ENCODE measurements around the gene STRN3.
A peak's percentile ranks its signal among the peaks of the same experiment; 100 is the strongest.
"Not testable (repeated sequence)": the region's sequence is repeated elsewhere in the genome, so short reads cannot be mapped to it uniquely, and the experiment has no call there.

STRN3 gene

DNA sequence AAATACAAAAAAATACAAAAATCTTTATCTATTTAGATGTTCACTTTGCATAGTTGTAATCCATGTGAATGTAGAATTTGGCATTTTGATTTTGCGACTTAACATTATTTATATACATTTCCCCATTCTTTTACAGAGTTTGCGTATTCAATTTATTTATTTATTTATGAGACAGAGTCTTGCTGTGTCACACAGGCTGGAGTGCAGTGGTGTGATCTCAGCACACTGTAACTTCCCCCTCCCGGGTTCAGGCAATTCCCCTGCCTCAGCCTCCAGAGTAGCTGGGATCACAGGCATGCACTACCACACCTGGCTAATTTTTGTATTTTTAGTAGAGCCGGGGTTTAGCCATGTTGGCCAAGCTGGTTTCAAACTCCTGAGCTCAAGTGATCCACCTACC is 25.3 kb upstream of the STRN3 start:
- DNase-seq (ENCODE audit: low spot score in 2 of 2) (no peak), ATAC-seq (replicated peaks; ENCODE audit: extremely low read depth, poor library complexity, severe bottlenecking) (no peak)
- H3K4me3 Mint-ChIP-seq, result no peak overlapping the region
- H3K4me1 Mint-ChIP-seq, result no peaks in the 10 kb centered on the region
- H3K9me3 Mint-ChIP-seq, result no peaks in the 10 kb centered on the region
- no peak overlapping the region for H3K27ac Mint-ChIP-seq (ENCODE audit: low read depth)
- H3K27me3 Mint-ChIP-seq, result no peaks in the 10 kb centered on the region
- H3K36me3 Mint-ChIP-seq (ENCODE audit: insufficient read depth), result peaks cover 1% of the 10 kb centered on the region

DNA sequence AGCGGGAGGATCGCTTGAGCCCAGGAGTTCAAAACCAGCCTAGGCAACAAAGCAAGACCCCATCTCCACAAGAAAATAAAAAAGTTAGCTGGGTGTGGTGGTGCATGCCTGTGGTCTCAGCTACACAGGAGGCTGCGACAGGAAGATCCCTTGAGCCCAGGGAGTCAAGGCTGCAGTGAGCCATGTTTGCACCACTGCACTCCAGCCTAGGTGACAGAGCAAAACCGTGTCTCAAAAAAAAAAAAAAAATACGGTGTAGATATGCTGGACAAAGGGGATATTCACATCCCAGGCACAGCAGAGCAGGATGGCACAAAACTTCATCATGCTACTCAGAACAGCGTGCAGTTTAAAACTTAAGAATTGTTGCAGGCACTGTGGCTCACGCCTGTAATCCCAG is 24.8 kb upstream of the STRN3 start:
- no peak overlapping the region for H3K4me3 Mint-ChIP-seq
- H3K9me3 Mint-ChIP-seq, result no peaks in the 10 kb centered on the region
- no peaks in the 10 kb centered on the region for H3K27me3 Mint-ChIP-seq
- H3K27ac Mint-ChIP-seq (ENCODE audit: low read depth), result no peak overlapping the region
- peaks cover 1% of the 10 kb centered on the region for H3K36me3 Mint-ChIP-seq (ENCODE audit: insufficient read depth)
- DNase-seq (ENCODE audit: low spot score in 2 of 2) (no peak), ATAC-seq (replicated peaks; ENCODE audit: extremely low read depth, poor library complexity, severe bottlenecking) (no peak)
- no peaks in the 10 kb centered on the region for H3K4me1 Mint-ChIP-seq

DNA sequence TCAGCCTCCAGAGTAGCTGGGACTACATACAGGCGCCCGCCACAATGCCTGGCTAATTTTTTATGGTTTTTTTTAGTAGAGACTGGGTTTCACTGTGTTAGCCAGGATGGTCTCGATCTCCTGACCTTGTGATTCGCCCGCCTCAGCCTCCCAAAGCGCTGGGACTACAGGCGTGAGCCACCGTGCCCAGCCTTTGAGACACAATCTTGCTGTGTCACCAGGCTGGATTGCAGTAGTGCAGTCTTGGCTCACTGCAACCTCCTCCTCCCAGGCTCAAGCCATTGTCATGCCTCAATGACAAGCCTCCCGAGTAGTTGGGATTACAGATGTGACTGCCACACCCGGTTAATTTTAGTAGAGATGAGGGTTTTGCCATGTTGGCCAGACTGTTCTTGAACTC is 21.3 kb upstream of the STRN3 start:
- H3K9me3 Mint-ChIP-seq, result no peaks in the 10 kb centered on the region
- H3K4me3 Mint-ChIP-seq, result no peak overlapping the region
- DNase-seq (ENCODE audit: low spot score in 2 of 2) (no peak), ATAC-seq (replicated peaks; ENCODE audit: extremely low read depth, poor library complexity, severe bottlenecking) (no peak)
- no peaks in the 10 kb centered on the region for H3K27me3 Mint-ChIP-seq
- no peak overlapping the region for H3K27ac Mint-ChIP-seq (ENCODE audit: low read depth)
- peaks cover 1% of the 10 kb centered on the region for H3K36me3 Mint-ChIP-seq (ENCODE audit: insufficient read depth)
- no peaks in the 10 kb centered on the region for H3K4me1 Mint-ChIP-seq

DNA sequence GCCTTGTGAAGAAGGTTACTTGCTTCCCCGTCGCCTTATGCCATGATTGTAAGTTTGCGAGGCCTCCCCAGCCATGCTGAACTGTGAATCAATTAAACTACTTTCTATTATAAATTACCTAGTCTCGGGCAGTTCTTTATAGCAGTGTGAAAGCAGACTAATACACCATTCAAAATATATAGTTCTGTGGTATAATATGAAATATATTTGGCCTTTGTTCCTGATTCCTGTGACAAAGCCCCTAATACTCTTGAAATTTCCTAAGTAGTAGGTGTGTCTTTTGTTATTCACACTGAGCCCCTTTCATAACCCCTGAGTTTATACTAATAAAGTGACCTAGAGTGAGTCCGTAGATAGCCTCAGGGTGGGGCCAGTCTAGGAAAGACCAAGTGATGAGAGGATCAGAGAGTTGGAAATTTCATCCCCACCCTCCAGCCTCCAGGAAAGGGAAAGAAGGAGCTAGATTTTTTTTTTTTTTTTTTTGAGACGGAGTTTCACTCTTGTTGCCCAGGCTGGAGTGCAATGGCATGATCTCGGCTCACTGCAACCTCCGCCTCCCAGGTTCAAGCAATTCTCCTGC is 19.4 kb upstream of the STRN3 start:
- no peak for DNase-seq (ENCODE audit: low spot score in 2 of 2)
- no peak for ATAC-seq (replicated peaks; ENCODE audit: extremely low read depth, poor library complexity, severe bottlenecking)
- Mint-ChIP-seq H3K9me3 (no peaks in the 10 kb centered on the region), H3K27ac (ENCODE audit: low read depth) (no peak overlapping the region), H3K36me3 (ENCODE audit: insufficient read depth) (no peaks in the 10 kb centered on the region), H3K4me3 (no peak overlapping the region), H3K4me1 (no peaks in the 10 kb centered on the region), H3K27me3 (no peaks in the 10 kb centered on the region)

DNA sequence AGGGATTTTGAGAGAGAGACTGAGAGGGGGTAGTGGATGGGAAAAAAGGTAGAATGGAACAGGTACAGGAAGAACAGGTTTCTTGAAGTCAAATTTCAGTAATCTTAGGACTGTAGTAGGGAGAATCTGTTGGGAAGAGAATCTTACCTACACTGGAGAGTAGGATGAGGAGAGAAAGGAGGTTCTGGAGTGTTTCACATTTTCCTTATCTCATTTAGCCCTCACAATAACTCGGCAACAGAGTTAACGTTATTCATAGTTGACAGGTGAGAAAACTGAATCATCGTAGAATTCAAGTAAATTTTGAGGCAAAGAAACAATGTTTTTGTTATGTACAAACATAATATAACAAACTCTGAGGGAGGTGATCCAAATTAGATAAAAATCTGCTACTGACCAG is 17.2 kb upstream of the STRN3 start:
- no peaks in the 10 kb centered on the region for H3K36me3 Mint-ChIP-seq (ENCODE audit: insufficient read depth)
- H3K9me3 Mint-ChIP-seq, result no peaks in the 10 kb centered on the region
- ATAC-seq (replicated peaks; ENCODE audit: extremely low read depth, poor library complexity, severe bottlenecking) (no peak), DNase-seq (ENCODE audit: low spot score in 2 of 2) (no peak)
- H3K27me3 Mint-ChIP-seq, result no peaks in the 10 kb centered on the region
- no peak overlapping the region for H3K27ac Mint-ChIP-seq (ENCODE audit: low read depth)
- no peaks in the 10 kb centered on the region for H3K4me1 Mint-ChIP-seq
- H3K4me3 Mint-ChIP-seq, result no peak overlapping the region

DNA sequence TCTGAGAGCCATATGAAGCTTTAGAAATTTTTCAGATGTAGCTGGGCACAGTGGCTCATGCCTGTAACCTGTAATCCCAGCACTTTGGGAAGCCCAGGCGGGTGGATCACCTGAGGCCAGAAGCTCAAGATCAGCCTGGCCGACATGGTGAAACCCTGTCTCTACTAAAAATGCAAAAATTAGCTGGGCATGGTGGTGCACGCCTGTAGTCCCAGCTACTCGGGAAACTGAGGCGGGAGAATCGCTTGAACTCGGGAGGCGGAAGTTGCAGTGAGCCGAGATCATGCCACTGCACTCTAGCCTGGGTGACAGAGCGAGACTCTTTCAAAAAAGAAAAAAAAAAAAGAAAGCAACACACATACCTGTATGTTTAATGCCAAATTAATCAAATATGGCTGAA is 16.7 kb upstream of the STRN3 start:
- not testable (repeated sequence) for H3K27ac Mint-ChIP-seq (ENCODE audit: low read depth); DNase-seq (ENCODE audit: low spot score in 2 of 2); H3K9me3 Mint-ChIP-seq; H3K4me1 Mint-ChIP-seq; H3K4me3 Mint-ChIP-seq; ATAC-seq (replicated peaks; ENCODE audit: extremely low read depth, poor library complexity, severe bottlenecking); H3K27me3 Mint-ChIP-seq; H3K36me3 Mint-ChIP-seq (ENCODE audit: insufficient read depth)

DNA sequence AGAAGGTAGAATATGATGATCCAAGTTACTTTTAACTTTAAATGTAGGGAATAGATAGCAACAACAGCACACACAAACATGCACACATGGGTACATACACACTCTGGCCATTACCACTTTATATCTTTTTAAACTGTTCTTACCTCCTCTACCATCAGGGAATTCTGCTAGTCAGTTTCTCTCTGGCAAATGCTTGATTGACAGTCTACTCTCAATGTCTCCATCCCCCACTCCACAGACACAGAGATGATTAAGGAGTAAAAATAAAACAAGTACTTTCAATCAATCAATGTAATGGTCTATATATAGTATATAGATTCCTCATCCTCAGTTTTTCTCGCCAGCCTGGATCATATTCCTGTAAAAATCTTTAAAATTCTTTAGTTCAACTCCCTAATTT is 16.1 kb upstream of the STRN3 start:
- Mint-ChIP-seq H3K27ac (ENCODE audit: low read depth) (no peak overlapping the region), H3K4me1 (peaks cover 2% of the 10 kb centered on the region), H3K9me3 (no peaks in the 10 kb centered on the region), H3K36me3 (ENCODE audit: insufficient read depth) (no peaks in the 10 kb centered on the region), H3K4me3 (no peak overlapping the region), H3K27me3 (no peaks in the 10 kb centered on the region)
- no peak for ATAC-seq (replicated peaks; ENCODE audit: extremely low read depth, poor library complexity, severe bottlenecking)
- DNase-seq (ENCODE audit: low spot score in 2 of 2), result no peak

DNA sequence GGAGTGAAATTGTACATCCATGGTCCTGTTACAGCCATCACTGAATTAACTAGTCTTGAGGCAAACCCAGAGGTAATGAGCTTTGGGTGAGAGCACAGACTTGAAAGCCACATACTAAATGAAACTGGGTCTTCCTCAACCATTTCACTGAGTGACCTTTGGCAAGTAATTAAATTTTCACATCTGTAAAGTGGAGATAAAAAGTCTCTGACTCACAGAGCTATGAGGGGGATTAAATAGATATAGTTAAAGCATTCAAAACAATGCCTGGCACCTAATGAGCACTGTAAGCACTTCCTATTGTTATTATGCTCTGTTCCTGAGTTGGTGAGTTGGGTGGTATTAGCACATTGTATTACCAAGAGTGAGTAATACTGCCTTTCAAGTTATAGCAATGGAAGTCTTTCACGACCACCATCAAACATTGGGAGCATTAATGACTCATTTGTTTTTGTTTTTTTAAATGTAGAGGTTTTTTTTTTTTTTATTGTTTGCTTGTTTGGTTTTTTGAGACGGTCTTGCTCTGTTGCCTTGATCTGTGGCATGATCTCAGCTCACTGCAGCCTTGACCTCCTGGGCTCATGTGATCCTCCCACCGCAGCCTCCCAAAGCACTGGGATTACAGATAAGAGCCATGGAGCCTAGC is 12.5 kb upstream of the STRN3 start:
- Mint-ChIP-seq H3K4me1 (peaks cover 9% of the 10 kb centered on the region), H3K4me3 (no peak overlapping the region), H3K36me3 (ENCODE audit: insufficient read depth) (peaks cover 3% of the 10 kb centered on the region), H3K9me3 (no peaks in the 10 kb centered on the region), H3K27ac (ENCODE audit: low read depth) (no peak overlapping the region), H3K27me3 (no peaks in the 10 kb centered on the region)
- ATAC-seq (replicated peaks; ENCODE audit: extremely low read depth, poor library complexity, severe bottlenecking), result no peak
- DNase-seq (ENCODE audit: low spot score in 2 of 2), result no peak

DNA sequence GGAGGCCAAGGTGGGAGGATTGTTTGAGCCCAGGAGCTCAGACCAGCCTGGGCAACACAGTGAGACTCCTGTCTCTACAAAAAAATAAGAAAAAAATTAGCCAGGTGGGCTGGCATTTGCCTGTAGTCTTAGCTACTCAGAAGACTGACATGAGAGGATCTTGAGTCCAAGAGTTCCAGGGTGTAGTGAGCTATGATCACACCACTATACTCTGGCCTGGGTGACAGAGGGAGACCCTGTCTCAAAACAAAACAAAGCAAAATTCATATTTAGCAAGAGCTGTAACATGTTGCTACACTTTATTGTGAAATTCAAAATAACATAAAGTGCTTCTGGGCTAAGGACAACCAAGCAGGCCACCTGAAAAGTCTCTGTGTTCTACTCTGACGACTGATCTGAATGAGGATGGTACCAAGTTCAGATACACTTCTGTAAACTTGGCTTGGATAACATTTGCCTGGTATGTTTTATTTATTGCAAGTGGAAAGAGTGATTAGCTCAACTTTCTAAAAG is 11.6 kb upstream of the STRN3 start:
- H3K9me3 Mint-ChIP-seq, result no peaks in the 10 kb centered on the region
- no peak overlapping the region for H3K4me3 Mint-ChIP-seq
- H3K27me3 Mint-ChIP-seq, result no peaks in the 10 kb centered on the region
- peaks cover 3% of the 10 kb centered on the region for H3K36me3 Mint-ChIP-seq (ENCODE audit: insufficient read depth)
- peaks cover 12% of the 10 kb centered on the region for H3K4me1 Mint-ChIP-seq
- ATAC-seq (replicated peaks; ENCODE audit: extremely low read depth, poor library complexity, severe bottlenecking), result no peak
- DNase-seq (ENCODE audit: low spot score in 2 of 2), result no peak
- no peak overlapping the region for H3K27ac Mint-ChIP-seq (ENCODE audit: low read depth)

DNA sequence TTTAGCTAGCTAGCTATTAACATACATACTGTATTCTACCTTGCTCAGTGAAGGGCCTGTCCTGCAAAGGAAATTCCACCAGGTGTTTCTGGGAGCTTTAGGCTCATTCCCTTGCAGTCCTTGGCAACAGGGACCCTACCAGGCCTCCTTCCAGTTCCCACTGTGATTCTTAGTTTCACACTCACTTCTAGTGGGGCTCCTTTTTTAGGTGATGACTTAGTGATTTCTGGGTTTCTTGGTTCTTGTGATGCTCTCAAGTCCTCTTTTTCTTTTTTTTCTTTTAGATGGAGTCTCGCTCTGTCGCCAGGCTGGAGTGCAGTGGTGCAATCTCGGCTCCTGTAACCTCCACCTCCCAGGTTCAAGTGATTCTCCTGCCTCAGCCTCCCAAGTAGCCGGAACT is 10.4 kb upstream of the STRN3 start:
- Mint-ChIP-seq H3K4me3 (no peak overlapping the region), H3K9me3 (no peaks in the 10 kb centered on the region), H3K27ac (ENCODE audit: low read depth) (no peak overlapping the region), H3K36me3 (ENCODE audit: insufficient read depth) (peaks cover 3% of the 10 kb centered on the region), H3K27me3 (no peaks in the 10 kb centered on the region), H3K4me1 (peaks cover 16% of the 10 kb centered on the region)
- DNase-seq (ENCODE audit: low spot score in 2 of 2) (no peak), ATAC-seq (replicated peaks; ENCODE audit: extremely low read depth, poor library complexity, severe bottlenecking) (no peak)

DNA sequence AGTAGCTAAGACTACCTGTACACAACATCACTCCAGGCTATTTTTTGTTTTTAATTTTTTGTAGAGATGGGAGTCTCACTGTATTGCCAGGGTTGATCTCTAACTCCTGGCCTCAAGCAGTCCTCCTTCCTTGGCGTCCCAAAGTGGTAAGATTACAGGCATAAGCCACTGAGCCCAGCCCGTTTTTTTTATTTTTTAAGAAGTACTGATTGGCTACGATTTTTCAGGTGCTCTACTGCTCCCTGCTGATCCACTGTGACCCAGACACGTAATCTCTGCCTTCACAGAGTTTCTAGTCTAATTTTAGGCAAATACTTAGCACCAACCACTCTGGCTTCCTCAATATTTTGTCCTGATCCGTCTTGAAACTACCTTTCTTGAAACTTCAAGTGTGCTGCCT is 4.3 kb upstream of the STRN3 start:
- H3K4me3 Mint-ChIP-seq, result no peak overlapping the region
- peaks cover 11% of the 10 kb centered on the region for H3K36me3 Mint-ChIP-seq (ENCODE audit: insufficient read depth)

DNA sequence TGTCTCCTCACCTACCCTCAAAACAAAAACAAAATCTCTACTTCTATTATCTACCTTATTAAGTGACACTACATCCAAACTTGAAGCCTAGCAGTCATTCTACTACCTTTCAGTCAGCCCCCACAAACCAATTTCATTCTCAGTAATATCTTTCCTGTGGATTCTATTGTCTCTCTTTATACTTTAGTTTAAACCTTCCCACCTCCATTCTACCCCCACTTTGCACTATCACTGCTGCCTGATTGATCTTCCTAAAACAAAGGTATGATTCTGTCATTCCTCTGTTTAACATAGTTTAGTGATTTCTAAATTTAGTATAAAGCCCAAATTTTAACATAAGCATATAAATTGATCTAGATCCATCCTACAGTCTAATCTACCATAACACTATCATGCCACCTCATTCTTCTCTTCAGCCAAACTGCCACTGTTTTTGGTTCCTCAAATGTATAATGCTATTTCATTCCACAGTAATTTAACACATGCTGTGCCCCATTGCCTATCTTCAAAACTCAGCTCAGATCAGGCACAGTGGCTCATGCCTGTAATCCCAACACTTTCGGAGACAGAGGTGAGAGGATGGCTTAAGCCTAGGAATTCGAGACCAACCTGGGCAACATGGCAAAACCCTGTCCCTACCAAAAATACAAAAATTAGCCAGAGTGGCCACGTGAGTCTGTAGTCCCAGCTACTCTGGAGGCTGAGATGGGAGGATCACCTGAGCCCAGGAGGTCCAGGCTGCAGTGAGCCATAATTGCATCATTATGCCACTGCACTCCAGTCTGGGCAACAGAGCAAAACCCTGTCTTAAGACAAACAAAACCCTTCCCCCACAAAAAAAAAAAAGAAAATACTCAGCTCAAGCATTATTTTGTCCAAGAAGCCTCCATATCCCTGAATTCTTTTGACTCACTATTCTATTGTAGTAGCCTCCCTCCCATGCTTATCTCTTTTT is 3.1 kb upstream of the STRN3 start:
- H3K4me1 Mint-ChIP-seq, result peaks cover 43% of the 10 kb centered on the region
- H3K4me3 Mint-ChIP-seq, result no peak overlapping the region
- ATAC-seq (replicated peaks; ENCODE audit: extremely low read depth, poor library complexity, severe bottlenecking), result no peak

More for the DNA sequence above, 4.3 kb upstream of the STRN3 start:
- DNase-seq (ENCODE audit: low spot score in 2 of 2) (no peak), ATAC-seq (replicated peaks; ENCODE audit: extremely low read depth, poor library complexity, severe bottlenecking) (no peak)
- no peaks in the 10 kb centered on the region for H3K27me3 Mint-ChIP-seq
- no peaks in the 10 kb centered on the region for H3K9me3 Mint-ChIP-seq
- no peak overlapping the region for H3K27ac Mint-ChIP-seq (ENCODE audit: low read depth)
- H3K4me1 Mint-ChIP-seq, result peaks cover 33% of the 10 kb centered on the region

DNA sequence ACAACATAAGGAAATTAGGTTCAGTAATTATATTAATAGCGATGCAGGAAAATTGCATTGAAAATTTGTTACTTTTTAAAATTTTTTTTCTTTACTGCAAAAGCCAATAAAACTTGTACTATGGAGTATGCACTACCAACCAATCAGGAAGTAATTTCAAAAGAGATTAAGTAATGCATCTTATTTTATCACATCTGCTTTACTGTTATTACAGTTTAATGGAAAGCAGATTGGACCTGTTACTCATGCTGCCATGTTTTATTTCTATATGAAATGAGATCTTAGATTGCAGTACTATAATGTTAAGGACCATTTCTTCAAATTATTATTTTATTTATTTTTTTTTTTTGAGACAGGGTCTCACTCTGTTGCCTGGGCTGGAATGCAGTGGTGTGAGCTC is 1.7 kb upstream of the STRN3 start:
- no peak overlapping the region for H3K4me3 Mint-ChIP-seq
- H3K27ac Mint-ChIP-seq (ENCODE audit: low read depth), result peak overlapping the region; percentile 97
- H3K4me1 Mint-ChIP-seq, result peaks cover 50% of the 10 kb centered on the region
- H3K9me3 Mint-ChIP-seq, result no peaks in the 10 kb centered on the region
- peaks cover 20% of the 10 kb centered on the region for H3K36me3 Mint-ChIP-seq (ENCODE audit: insufficient read depth)
- no peaks in the 10 kb centered on the region for H3K27me3 Mint-ChIP-seq
- no peak for DNase-seq (ENCODE audit: low spot score in 2 of 2)
- ATAC-seq (replicated peaks; ENCODE audit: extremely low read depth, poor library complexity, severe bottlenecking), result no peak

More for the DNA sequence above, 3.1 kb upstream of the STRN3 start:
- Mint-ChIP-seq H3K9me3 (no peaks in the 10 kb centered on the region), H3K36me3 (ENCODE audit: insufficient read depth) (peaks cover 20% of the 10 kb centered on the region), H3K27ac (ENCODE audit: low read depth) (no peak overlapping the region), H3K27me3 (no peaks in the 10 kb centered on the region)
- DNase-seq (ENCODE audit: low spot score in 2 of 2), result no peak
